Heart left ventricle (tissue), 13 donors: Measurements from ENCODE around the gene MPC2.

Experiments used
- CTCF ChIP-seq, 12 donors: fragments of 200-600 bp; sonication (generic) in 4 of 12; IDR thresholded peaks; one replicate each; pipeline versions ENCODE4 v1.5.0 to v1.8.0; 2018 to 2022; ENCODE audit warnings: antibody characterized with exemption in 12 of 12, mild to moderate bottlenecking in 5 of 12
- POLR2A ChIP-seq, 2 donors: fragments of 450-650 bp; IDR thresholded peaks; one replicate each; pipeline ENCODE4 v1.6.1; 2017; ENCODE audit warnings: antibody characterized with exemption in 2 of 2, mild to moderate bottlenecking in 2 of 2, moderate library complexity in 2 of 2
- donor health status: ischemic (EF 13 %, LVEDD 7.1; RV severe dilation, severe dysfunction).
- donor health status: DM: no; HTN: yes; CAD: no.
- donor health status: DM: no; HTN: no; CAD: no.
- donor health status: ischemic (EF 25% LVEDD 6.9; RV normal size, moderate dysfunction).
- donor health status: ischemic (EF 25% LVEDD 5.7; RV mildly dilated, moderate dysfunction).
- donor health status: ischemic (EF 35%, LVEDD 5.7; RV mildly dilated, moderate dysfunction).
- donor health status: nonischemic (EF 11% LVEDD 7.7; RV severe dilation, severe dysfunction).
- donor health status: DM: yes; HTN: yes; CAD: no.
- donor health status: PGD.
- donor health status: ischemic (EF 29% LVEDD 5.4; RV normal size, mild dysfunction).
- donor health status: nonischemic (EF 23%, LVEDD 6.1; RV moderate dilation, normal function).

GRCh38 chr1:167924543-167925231 lies 12.2 kb downstream of the MPC2 start:
- TF ChIP-seq CTCF (IDR thresholded peaks at IDR 0.05) = no peak
- no peak for TF ChIP-seq POLR2A (IDR thresholded peaks at IDR 0.05)
